IPS-NIHi7 (cell line): ENCODE results near the gene CST7.

ENCODE experiments used
- DNase-seq: peaks from one replicate; pipeline ENCODE4 v3.0.0; 2012; ENCODE audit warnings: mixed read lengths; ENCODE audit errors: extremely low spot score

Gene CST7

DNA sequence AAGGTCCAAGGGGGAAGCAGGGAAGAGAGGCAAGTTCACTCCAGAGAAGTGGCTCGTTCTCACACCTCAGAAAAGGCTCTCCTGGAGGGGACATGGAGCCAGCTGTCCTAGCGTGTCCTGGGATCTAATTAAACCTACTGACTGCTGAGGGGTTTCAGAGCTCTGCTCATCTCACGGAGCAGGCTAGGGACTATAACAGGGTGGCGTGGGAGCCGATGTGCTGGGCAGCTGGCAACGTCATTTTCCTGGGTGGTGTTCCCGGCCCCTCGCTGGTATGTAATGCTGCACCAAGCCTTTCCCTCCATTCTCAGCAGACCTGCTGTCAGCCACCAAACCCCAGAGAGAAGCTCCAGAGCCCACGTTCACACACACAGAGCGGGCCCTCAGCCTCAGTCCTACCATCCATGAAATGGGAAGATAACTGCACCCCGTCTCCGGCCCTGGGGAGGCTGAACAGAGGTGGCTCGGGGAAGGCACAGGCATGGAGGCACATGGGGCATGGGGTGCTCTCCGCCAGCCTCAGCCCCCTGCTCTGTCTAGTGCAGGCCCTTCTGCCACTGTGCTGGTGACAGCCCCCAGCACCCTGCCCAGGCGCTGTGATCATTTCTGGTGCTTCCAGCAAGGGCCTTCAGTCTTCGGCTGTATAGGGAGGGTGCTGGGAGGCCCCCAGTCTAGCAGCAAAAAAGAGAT, 1.9 kb downstream of the CST7 start:
- no peak for DNase-seq

GRCh38 chr20:24951536-24952083, 2.5 kb downstream of the CST7 start:
- no peak for DNase-seq

- DNase-seq, result no peak
Measured at GRCh38 chr20:24952376-24953208, 3.5 kb downstream of the CST7 start.

- DNase-seq, result no peak
Measured at GRCh38 chr20:24953209-24953575, 4.1 kb downstream of the CST7 start.

- no peak for DNase-seq
Measured at GRCh38 chr20:24953621-24954133, 4.6 kb downstream of the CST7 start.

- DNase-seq, result no peak
Measured at GRCh38 chr20:24954151-24954550, 5.1 kb downstream of the CST7 start.

DNA sequence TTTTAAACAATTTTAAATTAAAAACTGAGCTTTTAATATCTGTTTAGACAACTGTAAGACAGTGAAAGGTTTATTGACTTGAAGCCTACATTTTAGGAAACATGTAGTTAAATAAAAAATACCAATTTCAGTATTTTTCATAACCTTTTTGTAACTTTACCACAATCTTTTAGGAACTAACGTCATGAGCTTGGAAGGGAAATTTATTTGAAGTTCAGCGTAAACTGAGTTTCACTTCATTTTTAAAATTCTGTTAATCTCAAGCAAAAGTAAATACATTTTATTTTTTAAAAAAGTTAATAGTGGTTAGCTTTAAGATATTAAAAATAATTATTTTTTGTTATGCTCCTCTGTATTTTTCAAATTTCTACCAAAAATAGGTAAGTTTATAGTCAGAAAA, 5.5 kb downstream of the CST7 start:
- DNase-seq, result no peak

- no peak for DNase-seq
Measured at GRCh38 chr20:24955045-24955444, 6.0 kb downstream of the CST7 start.

DNA sequence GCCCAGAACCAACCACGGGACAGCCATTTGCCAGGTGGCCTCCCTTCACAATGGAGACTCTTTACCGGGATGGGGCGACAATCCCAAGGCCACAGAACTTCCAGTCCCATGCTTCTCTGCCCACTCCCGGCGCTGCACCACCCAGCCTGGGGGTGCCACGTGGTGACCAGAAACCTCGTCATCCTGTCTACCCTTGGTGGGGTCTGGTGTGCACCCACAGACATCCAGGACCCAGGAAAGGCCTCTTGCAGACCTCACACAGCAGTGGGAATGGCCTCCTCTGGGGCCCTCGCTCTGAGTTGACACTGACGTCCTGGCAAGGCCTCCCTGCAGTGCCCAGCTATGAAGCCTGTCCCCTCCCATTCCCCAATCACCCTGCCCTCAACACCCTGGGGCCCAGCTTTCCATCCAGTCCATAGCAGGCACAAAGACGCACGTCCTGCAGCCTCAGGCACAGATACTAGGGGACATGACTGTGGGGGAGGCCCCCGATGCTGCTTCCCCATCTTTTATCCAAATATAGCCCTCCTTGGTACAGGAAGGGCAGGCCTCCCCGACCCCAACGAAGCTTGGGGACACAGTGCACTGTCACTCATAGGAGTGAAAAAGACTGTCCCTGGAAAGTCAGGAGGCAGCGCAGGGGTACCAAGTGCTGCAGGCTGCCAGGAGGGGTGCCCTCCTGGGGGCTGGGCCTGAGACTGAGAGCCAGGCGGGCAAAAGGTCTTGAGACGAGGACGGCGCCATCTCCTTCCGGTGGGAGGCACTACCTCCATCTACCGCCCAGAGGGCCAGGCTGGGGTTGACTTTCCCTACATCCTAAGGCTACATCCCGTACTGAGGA, 7.2 kb downstream of the CST7 start:
- no peak for DNase-seq

GRCh38 chr20:24957326-24958016, 8.4 kb downstream of the CST7 start:
- no peak for DNase-seq

- DNase-seq, result no peak
Measured at GRCh38 chr20:24958506-24959385, 9.7 kb downstream of the CST7 start.

- no peak for DNase-seq
Measured at GRCh38 chr20:24959591-24960301, 10.7 kb downstream of the CST7 start.

- no peak for DNase-seq
Measured at GRCh38 chr20:24960302-24960801, 11.3 kb downstream of the CST7 start.

DNA sequence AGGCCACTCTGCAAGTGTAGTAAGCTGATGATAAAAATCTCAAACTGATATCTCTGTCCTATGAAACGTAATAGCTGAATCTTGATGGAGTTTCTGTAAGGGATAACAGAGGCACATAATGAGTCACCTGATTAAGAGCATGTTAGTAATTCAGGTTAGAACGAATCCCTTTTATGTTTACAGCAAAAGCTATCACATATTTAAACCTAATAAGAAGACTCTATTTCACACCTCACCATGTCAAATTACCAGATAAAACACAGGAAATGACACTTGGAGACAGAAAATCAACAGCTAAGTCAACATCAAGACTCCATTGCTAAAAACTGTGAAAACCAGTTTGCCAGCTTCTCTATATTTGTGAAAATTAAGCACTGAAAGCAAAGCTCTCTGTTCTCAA, 11.8 kb downstream of the CST7 start:
- DNase-seq, result no peak

GRCh38 chr20:24961384-24962181, 12.5 kb downstream of the CST7 start:
- DNase-seq, result no peak

- DNase-seq, result no peak
Measured at GRCh38 chr20:24962182-24962492, 13.1 kb downstream of the CST7 start.

DNA sequence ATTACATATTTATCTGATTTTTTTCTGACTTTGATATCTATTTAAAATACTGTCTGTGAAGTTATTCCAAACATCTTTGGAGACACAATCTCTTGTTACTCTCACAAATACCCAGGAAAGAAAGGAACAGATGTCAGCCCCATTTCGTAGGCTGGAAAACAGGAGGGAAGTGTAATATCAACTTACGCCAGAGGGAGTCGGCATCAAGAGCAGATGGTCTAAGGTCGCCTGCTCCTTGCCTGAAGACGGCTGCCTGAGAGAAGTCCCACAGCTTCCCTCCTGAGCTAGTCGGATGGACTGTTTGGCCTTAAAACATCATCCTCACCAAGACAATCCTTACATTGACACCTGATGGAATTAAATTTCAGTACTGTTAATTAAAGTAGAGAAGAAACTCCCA, 13.4 kb downstream of the CST7 start:
- DNase-seq, result no peak

DNA sequence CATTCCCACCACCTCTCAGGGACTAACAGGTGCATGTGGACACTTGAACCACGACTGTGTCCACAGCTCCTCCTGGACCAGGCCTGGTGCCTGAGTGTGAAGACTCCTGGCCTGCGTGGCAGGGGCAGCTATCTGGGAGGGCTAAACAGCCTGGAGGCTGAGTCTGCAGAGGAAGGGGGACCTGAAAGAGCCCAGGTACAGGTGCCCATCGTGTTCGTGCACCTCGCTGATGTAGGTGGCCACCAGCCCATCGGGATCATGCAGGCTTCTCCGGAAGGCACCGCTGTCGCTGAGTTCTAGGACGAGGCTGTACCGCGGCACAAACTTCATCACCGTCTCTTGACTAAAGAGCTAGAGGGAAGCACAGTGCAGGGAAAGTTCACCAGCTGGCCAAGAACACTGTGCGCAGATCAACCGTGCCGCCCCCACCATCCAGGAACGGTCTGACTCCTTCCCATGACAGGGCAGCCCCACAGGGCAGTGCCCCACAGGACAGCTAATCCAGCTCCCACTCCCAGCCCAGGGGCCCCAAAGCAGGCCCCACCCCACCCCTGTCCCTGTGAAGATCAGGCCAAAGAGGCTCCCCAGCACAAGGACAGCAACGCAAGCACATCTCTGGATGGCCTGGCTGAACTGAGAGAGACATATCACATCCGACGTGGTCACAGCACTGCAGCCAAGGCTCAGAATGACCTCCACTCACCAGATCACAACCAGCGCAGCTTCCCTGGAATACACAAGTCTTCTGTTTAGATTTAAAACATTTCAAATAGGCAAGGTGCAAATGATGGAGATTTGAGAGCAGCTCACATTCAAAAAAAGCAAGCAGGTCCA, 14.8 kb downstream of the CST7 start:
- DNase-seq, result no peak
